Transverse colon (tissue), 3 donors: ENCODE results near the gene PIK3R5.

Experiments used
- POLR2A ChIP-seq: fragments of 450-650 bp; IDR thresholded peaks from one replicate; pipeline ENCODE4 v1.6.1; 2016; ENCODE audit warnings: antibody characterized with exemption, mild to moderate bottlenecking, moderate library complexity
- TF ChIP-seq, protein P1 (sequence below), 5 experiments: fragments of 200-600 bp in 3 of 5; fragments of 450-650 bp in 2 of 5; sonication (generic) in 3 of 5; IDR thresholded peaks; 1 replicate in 2 of 5; 2 replicates in 3 of 5; pipeline ENCODE4 v1.5.1; 2016 to 2017; ENCODE audit warnings: antibody characterized with exemption in 5 of 5, inconsistent platforms in 3 of 5, mild to moderate bottlenecking in 2 of 5, moderate library complexity in 1 of 5

DNA sequence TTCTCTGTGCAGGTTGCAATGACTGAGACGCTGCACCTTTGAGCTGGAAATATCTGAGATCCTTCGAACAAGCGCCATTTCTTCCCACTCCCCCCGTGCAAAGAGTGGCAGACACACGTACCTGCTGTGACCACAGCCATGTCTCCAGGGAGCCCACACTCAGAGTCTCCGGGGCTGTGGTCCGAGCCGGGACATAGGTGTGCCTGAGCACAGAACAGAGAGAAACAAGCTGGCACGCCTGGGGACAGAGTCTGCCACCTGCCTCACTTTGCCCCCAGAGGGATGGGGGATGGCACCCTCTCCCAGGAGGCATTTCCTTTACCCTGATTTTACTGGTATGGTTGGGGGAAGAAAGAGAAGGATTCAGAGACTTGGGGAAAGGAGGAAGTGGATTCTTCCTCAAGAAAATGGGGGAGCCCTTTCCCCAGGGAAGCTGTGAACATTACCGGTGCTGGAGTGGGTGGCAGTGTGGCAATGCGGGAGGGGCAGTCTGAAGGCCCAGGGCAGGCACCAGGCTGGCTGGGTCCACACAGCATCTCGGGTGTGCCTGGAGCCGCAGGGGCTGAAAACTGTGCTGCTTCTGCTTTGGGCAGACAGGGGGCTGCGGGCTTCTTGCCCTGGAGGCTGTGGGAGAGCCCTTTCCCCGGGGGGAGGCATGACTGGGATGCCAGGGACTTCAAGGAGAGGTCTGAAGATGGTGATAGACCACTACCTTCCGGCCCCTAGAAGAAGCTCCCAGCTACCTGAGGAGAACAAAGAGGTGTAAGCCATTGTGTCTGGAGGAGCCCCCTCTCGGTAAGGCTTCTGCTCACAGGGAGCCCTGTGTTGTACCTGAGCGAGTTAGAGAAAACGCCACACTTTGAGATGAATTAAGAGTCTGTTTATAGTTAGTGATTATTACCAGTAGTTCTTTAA, 91.4 kb downstream of the PIK3R5 start:
- TF ChIP-seq, protein P1, sequence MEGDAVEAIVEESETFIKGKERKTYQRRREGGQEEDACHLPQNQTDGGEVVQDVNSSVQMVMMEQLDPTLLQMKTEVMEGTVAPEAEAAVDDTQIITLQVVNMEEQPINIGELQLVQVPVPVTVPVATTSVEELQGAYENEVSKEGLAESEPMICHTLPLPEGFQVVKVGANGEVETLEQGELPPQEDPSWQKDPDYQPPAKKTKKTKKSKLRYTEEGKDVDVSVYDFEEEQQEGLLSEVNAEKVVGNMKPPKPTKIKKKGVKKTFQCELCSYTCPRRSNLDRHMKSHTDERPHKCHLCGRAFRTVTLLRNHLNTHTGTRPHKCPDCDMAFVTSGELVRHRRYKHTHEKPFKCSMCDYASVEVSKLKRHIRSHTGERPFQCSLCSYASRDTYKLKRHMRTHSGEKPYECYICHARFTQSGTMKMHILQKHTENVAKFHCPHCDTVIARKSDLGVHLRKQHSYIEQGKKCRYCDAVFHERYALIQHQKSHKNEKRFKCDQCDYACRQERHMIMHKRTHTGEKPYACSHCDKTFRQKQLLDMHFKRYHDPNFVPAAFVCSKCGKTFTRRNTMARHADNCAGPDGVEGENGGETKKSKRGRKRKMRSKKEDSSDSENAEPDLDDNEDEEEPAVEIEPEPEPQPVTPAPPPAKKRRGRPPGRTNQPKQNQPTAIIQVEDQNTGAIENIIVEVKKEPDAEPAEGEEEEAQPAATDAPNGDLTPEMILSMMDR (IDR thresholded peaks at IDR 0.05): no peak
- TF ChIP-seq POLR2A: no peak
